GM21576 (cell line): ENCODE measurements around the gene MSH5.
"Not testable (repeated sequence)": the region's sequence is repeated elsewhere in the genome, so short reads cannot be mapped to it uniquely, and the experiment has no call there.

Source experiments
- ATAC-seq: cut with Tn5 transposase; IDR thresholded peaks from one replicate; pipeline ENCODE4 v1.9.1; 2021; ENCODE audit warnings: mild to moderate bottlenecking, moderate library complexity; ENCODE audit not compliant: unreplicated experiment

The MSH5 gene

DNA sequence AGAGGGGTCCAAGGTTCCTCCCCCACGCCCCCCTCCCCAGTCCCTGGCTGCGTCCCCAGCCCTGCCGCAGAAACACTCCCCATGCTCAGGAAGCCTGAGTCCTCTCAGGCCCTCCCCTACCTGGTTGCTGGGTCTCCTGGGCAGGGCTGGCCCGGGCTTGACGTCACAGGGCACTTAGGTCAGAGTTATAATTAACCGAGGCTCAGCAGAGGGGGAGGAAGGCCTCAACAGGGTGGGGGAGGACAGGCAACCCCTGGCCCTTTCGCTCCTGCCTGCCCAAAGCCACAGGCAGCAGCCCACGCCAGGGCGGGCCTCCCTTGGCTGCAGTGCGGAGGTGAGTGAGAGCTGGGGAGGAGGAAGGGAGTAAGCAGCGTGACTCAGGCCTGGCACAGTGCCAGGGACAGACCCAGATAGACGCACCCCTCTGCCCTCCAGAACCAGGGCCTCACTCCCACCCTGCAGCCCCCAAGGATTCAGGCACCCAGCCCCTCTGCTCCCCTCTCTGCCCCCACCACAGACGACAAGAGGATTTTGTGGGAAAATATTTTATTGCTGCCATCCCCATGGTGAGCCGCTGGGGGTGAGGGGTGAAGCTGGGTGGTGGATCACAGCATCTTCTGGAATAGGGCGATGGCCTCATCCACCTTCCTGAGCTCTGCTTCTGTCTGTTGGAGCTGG lies 37.3 kb downstream of the MSH5 start, which contains the start of gene VWA7:
TSS of gene VWA7 (minus strand) at position 340 of the 678 bp plus-strand sequence. CDS start 549 bp downstream, outside the sequence.
- ATAC-seq: peak; percentile 69

DNA sequence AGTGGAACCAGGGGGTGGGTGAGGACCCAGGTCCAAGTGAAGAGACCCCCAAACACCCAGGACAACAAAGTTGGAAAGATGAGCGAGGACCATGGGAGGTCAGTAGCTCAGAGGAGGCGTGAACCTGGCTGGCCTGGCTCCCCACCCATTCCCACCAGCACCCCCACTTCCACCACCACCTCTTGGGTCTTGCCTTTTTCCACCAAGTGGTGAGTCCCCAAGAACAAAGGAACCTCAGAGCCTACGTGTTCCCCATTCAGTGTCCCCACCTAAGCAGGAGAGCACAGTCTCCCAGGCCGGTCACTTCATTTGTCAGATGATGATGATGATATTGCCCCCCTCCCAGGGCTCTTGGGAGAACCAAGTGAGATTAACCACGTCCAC lies 37.9 kb downstream of the MSH5 start:
- ATAC-seq: no peak

DNA sequence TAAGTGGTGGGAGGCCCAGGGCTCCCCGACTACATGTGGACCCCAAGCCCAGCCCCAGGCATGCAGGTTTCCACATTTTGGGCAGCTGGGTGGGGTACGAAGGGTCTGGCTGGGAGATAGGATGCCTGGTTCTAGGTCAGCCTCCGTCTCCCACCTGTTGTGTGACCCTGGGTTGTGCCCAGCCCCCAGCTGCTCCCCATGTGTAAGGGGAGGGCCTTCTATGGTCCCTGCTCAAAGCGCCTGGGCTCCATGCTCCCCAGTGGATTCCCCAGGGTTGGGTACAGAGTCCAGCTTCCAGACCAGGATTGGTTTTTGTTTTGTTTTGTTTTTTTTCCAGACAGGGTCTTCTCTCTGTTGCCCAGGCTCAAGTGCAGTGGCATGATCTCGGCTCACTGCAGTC lies 38.4 kb downstream of the MSH5 start:
- no peak for ATAC-seq

DNA sequence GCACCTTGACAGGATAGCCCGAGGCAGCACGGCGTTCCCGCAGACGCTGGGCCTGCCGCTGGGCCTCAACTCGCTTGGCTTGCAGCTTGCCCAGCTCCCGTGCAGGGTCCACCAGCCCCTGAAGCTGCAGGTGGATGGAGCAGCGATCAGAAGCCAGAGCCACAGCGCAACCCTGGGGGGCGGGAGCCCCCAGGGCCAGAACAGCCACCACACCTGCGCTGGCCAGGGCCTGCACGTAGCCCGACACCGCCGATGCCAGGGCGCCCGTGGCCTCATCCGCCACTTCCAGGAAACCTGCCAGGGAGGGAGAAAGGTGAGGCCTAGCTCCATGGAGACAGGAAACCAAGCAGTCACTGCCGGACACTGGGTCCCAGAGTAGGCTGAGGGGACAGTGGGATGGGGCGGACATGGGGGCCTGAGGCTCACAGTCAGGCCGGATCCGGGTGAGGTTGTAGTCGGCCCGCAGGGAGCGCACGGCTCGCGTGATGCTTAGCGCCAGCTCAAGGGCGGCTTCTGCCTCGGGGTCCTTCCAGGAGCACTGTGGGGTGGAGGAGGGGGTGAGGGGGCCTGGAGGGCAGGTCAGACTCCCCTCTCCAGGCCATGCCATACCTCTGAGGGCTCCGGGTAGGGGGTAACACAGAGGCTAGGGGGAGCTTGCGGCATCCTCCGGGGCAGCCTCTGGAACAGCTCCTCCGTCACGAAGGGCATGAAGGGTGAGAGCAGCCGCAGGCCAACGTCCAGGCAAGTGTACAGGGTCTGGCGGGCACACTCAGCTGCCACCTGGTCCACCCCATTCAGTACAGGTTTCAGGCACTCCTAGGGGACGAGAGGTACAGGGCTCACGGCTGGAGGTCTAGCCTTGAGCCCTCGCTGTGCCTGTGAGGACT lies 39.4 kb downstream of the MSH5 start:
- ATAC-seq: no peak

DNA sequence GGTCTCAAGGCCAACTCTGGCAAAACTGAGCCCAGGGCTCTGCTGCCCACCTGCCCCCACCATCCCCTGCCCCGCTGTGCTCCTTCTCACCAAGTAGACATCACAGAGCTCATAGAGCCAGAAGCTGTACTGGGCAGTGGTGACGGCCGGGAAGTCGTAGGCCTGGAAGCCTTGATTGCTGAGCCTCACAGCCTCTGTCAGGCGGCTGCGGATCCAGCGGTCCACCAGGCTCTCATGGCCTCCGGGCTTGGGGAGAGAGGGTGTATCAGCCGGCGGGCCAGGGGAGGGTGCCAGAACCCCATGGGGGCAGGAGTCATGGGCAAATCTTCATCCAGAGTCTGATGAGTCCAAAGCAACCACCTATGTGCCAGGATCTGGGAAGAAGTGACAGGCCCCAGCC lies 40.1 kb downstream of the MSH5 start:
- ATAC-seq: no peak

DNA sequence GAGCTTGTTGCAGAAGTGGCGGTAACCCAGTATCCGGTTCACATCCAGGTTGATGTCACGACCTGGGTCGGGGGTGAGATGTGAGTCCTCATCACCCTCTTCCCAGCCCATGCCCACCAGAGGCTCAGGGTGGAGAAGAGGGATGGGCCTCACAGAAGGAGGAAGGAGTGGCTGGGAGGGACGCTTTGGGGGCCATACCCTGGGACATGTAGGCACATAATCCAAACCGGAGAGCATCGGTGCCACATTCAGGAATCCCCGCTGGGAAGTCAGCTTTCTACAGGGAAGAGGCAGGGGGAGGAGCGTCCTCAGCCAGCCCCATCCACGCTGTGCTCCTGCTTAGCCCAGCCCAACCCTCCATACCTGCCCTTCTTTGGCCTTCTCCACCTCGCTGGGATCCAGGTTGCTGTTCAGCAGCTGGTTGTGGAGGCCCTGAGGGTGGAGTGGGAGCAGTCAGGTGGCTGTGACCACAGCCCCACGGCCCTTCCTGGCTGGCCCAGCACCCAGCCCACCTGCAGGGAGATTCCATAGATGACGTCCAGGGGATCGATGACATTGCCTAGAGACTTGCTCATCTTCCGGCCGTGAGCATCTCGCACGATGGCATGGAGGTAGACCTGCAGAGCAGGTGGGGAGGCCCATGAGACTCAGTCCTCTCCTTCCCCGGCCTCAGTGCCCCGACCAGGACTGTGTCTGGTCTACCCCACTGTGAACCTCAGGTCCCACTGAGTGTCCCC lies 40.9 kb downstream of the MSH5 start:
- no peak for ATAC-seq

DNA sequence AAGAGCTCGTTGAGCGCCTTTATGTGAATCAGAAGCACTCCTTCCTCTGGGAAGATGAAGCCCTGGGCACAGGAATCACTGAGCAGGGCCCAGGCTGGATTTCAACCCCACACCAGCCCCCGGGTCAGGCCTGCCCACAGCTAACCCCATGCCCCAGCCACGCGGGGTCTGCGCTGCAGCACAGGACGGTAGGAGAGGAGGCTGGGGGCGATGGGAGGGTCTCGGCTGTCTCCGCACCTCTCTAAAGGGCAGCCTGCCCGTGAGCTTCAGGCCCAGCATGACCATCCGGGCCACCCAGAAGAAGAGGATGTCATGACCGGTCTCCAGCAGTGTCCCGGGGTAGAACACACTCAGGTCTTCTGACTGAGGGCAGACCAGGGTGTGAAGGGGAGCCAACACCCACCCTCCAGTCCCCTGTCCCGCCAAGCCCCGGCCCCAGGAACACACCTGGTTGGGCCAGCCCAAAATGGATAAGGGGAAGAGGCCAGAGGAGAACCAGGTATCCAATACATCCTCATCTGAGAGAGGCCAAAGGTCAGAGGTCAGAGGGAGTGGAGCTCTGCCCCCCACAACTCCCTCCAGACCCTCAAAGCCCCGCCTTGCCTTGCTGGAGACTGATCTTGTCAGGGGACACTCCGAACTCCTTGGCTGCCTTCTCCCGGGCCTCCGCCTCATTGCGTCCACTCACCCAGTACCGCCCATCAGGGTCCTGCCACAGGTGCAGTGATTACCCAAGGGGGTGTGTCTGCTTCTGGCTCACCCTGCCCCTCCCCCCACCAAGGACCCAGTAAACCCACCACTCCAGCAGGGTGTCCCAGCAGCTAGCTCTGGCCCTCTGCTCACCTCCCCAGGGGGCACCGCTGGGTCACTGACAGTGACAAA lies 41.7 kb downstream of the MSH5 start:
- ATAC-seq: no peak

DNA sequence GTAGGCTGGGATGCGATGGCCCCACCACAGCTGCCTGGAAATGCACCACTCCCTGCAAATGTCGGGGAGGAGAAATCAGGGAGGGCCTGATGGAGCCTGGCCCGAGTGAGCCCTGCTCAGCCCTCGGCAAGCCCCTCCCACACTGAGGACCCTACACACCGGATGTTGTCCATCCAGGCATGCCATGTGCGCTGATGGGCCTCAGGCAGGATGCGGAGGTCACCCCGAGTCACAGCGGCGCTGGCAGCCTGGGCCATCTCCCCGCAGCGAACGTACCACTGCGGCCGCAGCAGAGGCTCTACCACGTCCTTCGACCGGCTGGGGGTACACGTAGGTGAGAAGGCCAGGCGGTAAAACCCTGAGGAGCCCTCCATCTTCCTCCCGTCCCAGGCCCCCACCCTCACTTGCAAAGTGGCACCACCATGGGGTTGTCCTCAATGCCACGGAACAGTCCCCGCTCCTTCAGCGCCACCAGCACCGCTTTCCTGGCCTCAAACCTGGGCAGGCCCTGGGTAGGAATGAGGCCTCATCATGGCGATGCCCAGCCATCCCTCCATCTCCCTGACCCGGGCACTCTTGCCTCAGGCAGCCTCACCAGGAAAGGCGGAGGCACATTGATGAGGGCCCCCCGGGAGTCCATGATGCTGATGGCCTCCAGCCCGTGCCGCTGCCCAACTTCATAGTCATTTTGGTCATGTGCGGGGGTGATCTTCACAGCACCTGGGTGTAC lies 42.5 kb downstream of the MSH5 start:
- ATAC-seq: no peak

DNA sequence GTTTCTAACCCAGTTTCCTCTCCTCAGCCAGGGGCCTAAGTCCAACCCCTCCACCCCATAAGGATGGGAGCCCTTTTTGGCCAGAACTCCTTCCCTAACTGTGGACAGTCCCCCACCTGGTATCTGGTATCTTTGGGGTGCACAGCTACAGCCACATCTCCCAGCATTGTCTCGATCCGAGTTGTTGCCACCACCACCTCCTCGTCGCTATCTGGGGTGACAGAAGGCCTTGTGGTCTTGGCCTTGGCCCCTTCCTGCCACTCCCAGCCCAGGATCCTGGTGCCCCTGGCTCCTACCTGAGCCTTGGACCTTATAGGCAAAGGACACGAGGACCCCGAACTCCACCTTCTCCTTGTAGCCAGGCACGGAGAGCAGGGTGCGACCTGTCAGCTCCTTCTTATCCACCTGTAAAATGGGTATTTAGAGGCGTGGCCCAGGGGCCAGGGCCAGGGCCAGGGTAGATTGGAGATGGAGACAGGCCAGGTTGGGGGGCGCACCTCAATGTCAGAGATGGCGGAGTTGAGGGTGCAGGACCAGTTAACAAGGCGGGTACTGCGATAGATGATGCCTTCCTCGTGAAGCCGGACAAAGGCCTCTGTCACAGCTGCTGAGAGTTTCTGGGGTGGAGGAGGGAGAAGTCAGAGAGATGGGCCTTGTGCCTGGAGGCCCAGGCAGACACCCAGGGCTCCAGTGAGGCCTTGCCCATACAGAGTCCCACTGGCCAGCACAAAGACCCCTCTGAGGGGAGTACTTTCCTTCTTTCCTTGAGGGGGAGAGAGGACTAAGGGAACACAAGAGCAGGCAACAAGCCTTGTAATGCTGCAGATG lies 44.5 kb downstream of the MSH5 start:
- no peak for ATAC-seq

DNA sequence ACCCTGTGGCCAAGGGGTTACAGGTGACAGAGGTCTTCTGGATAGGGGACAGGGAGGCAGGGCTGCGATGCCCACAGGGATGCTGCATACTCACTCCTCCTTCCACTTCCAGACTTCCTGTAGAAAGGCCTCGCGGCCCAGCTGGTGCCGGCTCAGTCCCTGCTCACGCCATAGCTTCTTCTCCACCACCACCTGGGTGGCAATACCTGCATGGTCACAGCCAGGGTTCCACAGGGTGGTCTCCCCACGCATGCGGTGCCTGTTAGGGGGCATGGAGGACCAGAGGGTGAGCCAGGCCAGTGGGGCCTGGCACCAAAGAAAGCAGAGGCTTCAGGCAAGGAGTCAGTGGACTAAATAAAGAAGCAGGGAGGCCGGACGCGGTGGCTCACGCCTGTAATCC lies 45.7 kb downstream of the MSH5 start:
- no peak for ATAC-seq

DNA sequence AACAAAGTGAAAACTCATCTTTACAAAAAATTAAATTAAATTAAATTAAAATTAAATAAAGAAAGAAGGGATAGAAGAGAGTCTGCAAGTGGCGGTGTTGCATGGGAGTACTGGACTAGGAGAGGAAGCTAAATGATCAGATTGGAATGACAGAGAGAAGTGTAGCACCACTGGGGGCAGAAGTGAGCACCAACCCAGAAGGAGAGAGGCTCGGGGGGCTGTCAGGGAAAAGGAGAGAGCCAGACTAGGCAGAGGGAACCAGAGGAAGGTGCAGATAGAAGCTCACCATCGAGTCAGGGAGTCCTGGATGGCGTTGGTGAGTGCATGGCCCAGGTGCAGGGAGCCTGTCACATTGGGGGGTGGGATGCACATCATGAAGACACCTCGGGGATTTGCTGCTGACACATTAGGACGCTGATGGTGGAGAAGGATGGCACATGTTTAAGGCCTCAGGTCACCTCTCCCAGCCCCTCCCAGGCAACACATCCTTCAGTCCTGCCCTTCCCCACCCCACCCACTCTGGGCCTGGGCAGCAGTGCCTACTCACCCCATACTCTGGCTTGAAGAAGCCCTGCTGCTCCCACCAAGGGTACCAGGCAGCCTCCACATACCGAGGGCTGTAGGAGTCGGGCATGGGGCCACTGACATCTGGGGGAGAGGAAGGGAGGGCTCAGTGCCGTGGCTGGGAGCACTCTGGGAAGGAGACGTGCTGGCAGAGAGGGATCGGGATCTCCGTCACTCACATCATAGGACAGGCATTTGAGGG lies 51.7 kb downstream of the MSH5 start:
- ATAC-seq: no peak

DNA sequence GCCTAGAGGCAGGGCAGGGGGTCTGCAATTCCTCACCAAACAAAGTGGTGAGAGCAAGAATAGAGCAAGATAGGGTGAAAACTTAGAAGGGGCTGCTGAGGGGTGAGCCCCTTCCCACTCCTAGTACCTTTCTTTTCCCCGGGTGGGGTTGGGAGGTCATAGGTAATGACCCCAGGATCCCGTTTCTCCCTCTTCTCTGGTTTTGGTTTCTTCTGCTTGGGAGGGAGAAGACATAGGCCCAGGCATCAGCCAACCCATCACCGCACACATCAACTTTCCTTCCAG lies 52.2 kb downstream of the MSH5 start:
- no peak for ATAC-seq

DNA sequence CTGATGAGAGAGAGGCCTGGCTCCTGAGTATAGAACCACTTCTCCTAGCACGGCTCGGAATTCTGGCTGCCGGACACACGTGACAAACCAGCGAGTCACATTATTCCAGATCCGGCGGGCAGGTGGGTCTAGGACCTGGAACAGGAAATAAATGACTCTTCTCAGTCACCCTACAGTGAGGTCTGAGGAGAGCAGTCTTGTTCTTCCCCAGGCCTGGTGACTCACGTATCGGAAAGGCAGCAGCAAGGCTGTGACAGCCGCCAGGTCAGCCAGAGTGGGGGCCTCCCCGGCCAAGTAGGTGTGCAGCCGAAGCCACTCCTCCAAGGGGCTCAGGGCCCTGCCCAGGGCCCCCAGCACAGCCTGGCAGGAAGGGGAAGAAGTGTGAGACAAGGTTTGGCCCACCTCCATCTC lies 53.0 kb downstream of the MSH5 start:
- no peak for ATAC-seq

DNA sequence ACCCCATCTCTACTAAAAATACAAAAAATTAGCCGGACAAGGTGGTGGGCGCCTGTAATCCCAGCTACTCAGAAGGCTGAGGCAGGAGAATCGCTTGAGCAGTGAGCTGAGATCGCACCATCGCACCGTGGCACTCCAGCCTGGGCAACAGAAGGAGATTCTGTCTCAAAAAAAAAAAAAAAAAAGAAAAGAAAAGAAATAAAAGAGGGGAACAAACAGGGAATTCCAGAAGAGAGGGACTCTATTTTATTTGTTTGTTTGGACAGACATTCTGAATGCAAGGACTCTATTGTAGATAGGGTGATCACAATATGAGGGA lies 54.1 kb downstream of the MSH5 start:
- not testable (repeated sequence) for ATAC-seq

DNA sequence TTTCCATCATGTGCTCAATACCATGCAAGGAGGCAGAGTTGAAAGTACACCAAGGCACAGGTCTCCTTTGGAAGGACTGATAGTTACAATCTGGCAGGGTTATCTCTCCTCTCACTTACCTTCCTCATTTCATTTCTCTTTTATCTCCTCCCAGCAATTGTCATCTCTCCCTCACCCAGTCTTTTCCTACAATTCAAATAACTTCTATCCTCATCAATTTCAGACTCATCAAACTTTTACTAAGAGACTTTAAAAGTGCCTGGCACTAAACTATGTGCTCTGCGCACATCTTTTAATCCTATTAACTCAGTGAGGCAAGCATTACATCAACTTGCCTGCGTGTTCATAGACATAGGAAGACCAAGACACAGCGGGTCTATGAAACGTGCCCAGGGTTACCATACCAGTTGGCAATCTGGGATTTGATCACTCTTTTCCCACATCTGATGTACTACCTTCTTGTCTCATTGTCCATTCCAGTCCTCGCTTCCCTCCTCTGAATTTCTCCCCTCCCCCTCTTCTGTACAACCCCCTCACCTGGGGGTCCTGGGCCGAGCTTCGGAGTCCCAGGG lies 54.6 kb downstream of the MSH5 start:
- ATAC-seq: no peak

DNA sequence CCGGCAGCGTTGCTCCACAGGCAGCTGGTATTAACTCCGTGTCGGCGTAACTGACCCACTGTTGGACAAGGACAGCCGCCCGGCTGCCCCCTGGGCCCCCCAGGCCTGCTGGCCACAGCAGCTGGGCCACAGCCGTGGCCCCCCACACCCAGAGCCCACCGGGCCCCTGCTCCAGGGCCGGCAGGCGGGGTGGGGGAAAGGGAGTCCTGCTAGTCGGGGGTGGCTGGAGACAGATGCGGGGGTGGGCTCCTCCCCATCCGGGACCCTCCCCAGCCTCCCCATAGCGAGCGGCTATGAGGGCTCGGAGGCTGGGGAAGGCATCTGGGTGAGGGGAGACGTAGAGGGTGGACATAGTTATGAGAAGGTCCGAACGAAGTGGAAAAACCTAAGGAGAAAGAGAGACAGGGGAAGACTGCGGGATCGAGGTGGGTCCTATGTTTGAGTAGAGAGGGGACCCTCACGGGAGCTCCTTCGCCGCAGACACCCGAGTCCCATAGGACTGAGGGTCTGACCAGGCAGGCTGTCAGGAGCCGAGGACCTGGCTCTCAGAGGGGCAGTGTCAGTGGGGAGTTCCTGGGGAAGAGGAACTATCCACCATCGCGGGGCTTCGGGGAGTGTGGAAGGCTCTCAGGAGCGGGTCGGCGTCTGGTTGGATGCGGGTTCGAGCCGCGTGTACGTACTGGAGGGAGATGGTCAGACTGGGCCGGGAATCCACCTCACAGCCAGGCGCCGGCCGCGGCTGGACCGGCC lies 55.2 kb downstream of the MSH5 start:
- peak; percentile 16 for ATAC-seq

DNA sequence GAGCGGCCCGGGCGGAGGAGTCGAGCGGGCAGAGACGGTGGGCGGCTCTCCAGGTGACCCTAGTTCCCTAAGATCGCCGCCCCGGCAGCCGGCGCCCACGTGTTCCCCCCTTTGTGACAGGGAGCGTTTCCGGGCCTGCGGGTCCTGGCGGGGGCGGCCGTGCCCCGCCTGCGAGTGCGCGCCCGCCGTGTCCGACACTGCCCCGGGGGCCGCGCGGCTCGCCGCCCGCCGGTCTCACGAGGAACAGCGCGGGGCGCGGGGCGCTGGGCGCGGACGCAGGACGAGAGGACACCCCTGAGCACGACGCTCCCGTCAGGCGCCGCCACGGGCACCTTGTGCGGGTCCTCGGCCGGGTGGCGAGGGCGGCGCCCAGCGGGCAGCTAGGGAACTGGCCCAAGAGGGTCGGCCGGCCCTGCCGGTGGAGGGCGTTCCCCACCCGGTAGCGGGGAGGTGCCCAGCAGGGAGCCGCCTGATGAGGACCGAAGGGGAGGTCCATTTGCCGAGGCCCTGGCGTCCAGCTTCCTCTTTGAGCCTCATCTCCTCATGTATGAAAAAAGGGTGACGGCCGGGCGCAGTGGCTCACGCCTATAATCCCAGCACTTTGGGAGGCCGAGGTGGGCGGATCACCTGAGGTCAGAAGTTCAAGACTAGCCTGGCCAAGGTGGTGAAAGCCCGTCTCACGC lies 56.0 kb downstream of the MSH5 start, which contains the start of gene VARS1:
TSS of gene VARS1 (minus strand) at position 137 of the 683 bp plus-strand sequence. CDS start 535 bp downstream, outside the sequence.
- peak; percentile 72 for ATAC-seq
